NCI-H2227 (cell line): Measurements from ENCODE around the gene UGT1A9.

Experiments used
- DNase-seq: peaks from one replicate; lab custom pipeline; 2025; ENCODE audit not compliant: unreplicated experiment; lab: John Stamatoyannopoulos, UW

Gene UGT1A9

GRCh38 chr2:233758141-233758540, 86.4 kb downstream of the UGT1A9 start:
- DNase-seq: no peak

- no peak for DNase-seq
These were observed 87.2 kb downstream of the UGT1A9 start for GRCh38 chr2:233758849-233759248.

GRCh38 chr2:233760043-233760442, 88.3 kb downstream of the UGT1A9 start, which contains the start of gene UGT1A1:
Gene UGT1A1, plus strand, starts transcription at chr2:233760270. Its CDS starts 18 bp downstream, at chr2:233760288.
- DNase-seq: no peak

- no peak for DNase-seq
These were observed 89.5 kb downstream of the UGT1A9 start for GRCh38 chr2:233761040-233761769.

- DNase-seq: no peak
These were observed 92.6 kb downstream of the UGT1A9 start for GRCh38 chr2:233764264-233764663.

- DNase-seq: no peak
These were observed 93.1 kb downstream of the UGT1A9 start for GRCh38 chr2:233764761-233765160.

- DNase-seq: no peak
These were observed 94.7 kb downstream of the UGT1A9 start for GRCh38 chr2:233766416-233766815.

GRCh38 chr2:233768076-233768475, 96.4 kb downstream of the UGT1A9 start:
- no peak for DNase-seq

GRCh38 chr2:233769260-233769659, 97.6 kb downstream of the UGT1A9 start:
- no peak for DNase-seq

- DNase-seq: no peak
These were observed 100.5 kb downstream of the UGT1A9 start for GRCh38 chr2:233772153-233772552.

- DNase-seq: no peak
These were observed 100.9 kb downstream of the UGT1A9 start for GRCh38 chr2:233772583-233772982.

GRCh38 chr2:233773854-233774253, 102.2 kb downstream of the UGT1A9 start:
- DNase-seq: no peak

- DNase-seq: no peak
These were observed 103.7 kb downstream of the UGT1A9 start for GRCh38 chr2:233775414-233775813.

GRCh38 chr2:233778030-233778429, 106.3 kb downstream of the UGT1A9 start, which contains the start of gene MROH2A:
Gene MROH2A, plus strand, starts transcription at chr2:233778330. Its CDS starts 1,029 bp downstream, at chr2:233779359.
- no peak for DNase-seq

- no peak for DNase-seq
These were observed 108.0 kb downstream of the UGT1A9 start for GRCh38 chr2:233779722-233780121.

- DNase-seq: no peak
These were observed 109.1 kb downstream of the UGT1A9 start for GRCh38 chr2:233780771-233781170.

GRCh38 chr2:233789554-233789953, 117.9 kb downstream of the UGT1A9 start:
- DNase-seq: no peak

- no peak for DNase-seq
These were observed 119.6 kb downstream of the UGT1A9 start for GRCh38 chr2:233791151-233791882.

- no peak for DNase-seq
These were observed 120.2 kb downstream of the UGT1A9 start for GRCh38 chr2:233791883-233792329.

GRCh38 chr2:233792720-233793119, 121.0 kb downstream of the UGT1A9 start:
- DNase-seq: no peak

GRCh38 chr2:233793465-233794127, 121.9 kb downstream of the UGT1A9 start:
- no peak for DNase-seq
